Astrocyte (in vitro differentiated cells and primary cell): ENCODE results near the gene PSMG4. TPM values are rescaled to one million over a fixed set of nuclear protein-coding genes. Genes with fewer than 3 reads are reported as not detected.

Experiments
- DNase-seq: peaks from one replicate; pipeline ENCODE4 v3.0.0-alpha.2; 2010; ENCODE audit warnings: low read depth
- FAIRE-seq: peaks from 2 replicates; lab custom pipeline; 2011; peaks lifted over from hg19 to GRCh38; lab: Jason Lieb, UNC
- H2AFZ ChIP-seq: 2 replicates; pipeline ENCODE4 v1.6.0; 2012; ENCODE audit warnings: low read depth, low read length, inconsistent platforms
- H3K27ac ChIP-seq: 2 replicates; pipeline ENCODE4 v1.5.1; 2011; ENCODE audit warnings: low read depth, low read length, inconsistent platforms
- H3K27me3 ChIP-seq: 2 replicates; pipeline ENCODE4 v1.6.0; 2011; ENCODE audit warnings: low read length, inconsistent platforms; ENCODE audit not compliant: insufficient read depth
- H3K36me3 ChIP-seq: 2 replicates; pipeline ENCODE4 v1.5.1; 2011; ENCODE audit warnings: low read length, inconsistent platforms; ENCODE audit not compliant: insufficient read depth
- H3K4me1 ChIP-seq: 2 replicates; pipeline ENCODE4 v1.5.1; 2011; ENCODE audit warnings: low read length, inconsistent platforms; ENCODE audit not compliant: insufficient read depth
- H3K4me2 ChIP-seq: 2 replicates; pipeline ENCODE4 v1.6.0; 2012; ENCODE audit warnings: low read length, inconsistent platforms
- H3K4me3 ChIP-seq: 2 replicates; pipeline ENCODE4 v1.5.1; 2011; ENCODE audit warnings: low read depth, mild to moderate bottlenecking, low read length, inconsistent platforms; ENCODE audit not compliant: insufficient read depth
- H3K79me2 ChIP-seq: 2 replicates; pipeline ENCODE4 v1.6.0; 2012; ENCODE audit warnings: mild to moderate bottlenecking, low read length, inconsistent platforms; ENCODE audit not compliant: insufficient read depth
- H3K9ac ChIP-seq: 2 replicates; pipeline ENCODE4 v1.6.0; 2012; ENCODE audit warnings: mild to moderate bottlenecking, low read length, inconsistent platforms
- H3K9me3 ChIP-seq: 2 replicates; pipeline ENCODE4 v1.5.1; 2012; ENCODE audit warnings: low read depth, mild to moderate bottlenecking, low read length, inconsistent platforms; ENCODE audit not compliant: insufficient read depth
- H4K20me1 ChIP-seq: 2 replicates; pipeline ENCODE4 v1.6.0; 2012; ENCODE audit warnings: low read length, inconsistent platforms; ENCODE audit not compliant: insufficient read depth
- H3K27ac Mint-ChIP-seq: one replicate; pipeline ENCODE4 v1.8.0; 2021; ENCODE audit warnings: mild to moderate bottlenecking, mixed read lengths; ENCODE audit not compliant: unreplicated experiment
- H3K27me3 Mint-ChIP-seq: one replicate; pipeline ENCODE4 v1.8.0; 2021; ENCODE audit warnings: low read depth, mixed read lengths; ENCODE audit not compliant: unreplicated experiment
- H3K36me3 Mint-ChIP-seq: one replicate; pipeline ENCODE4 v1.8.0; 2021; ENCODE audit warnings: low read depth, mixed read lengths; ENCODE audit not compliant: unreplicated experiment
- H3K4me1 Mint-ChIP-seq: one replicate; pipeline ENCODE4 v1.8.0; 2021; ENCODE audit warnings: low read depth, mixed read lengths; ENCODE audit not compliant: unreplicated experiment
- H3K4me3 Mint-ChIP-seq: one replicate; pipeline ENCODE4 v1.8.0; 2021; ENCODE audit warnings: mild to moderate bottlenecking, moderate library complexity, mixed read lengths; ENCODE audit not compliant: unreplicated experiment
- H3K9me3 Mint-ChIP-seq: one replicate; pipeline ENCODE4 v1.8.0; 2021; ENCODE audit warnings: mild to moderate bottlenecking, mixed read lengths; ENCODE audit not compliant: unreplicated experiment
- EZH2 ChIP-seq: IDR thresholded peaks from 2 replicates; pipeline ENCODE4 v1.6.1; 2012; ENCODE audit warnings: mild to moderate bottlenecking, low read length, inconsistent platforms; ENCODE audit not compliant: insufficient read depth
- total RNA-seq: library from RNA; stranded (reverse); gene quantifications from 2 replicates; pipeline ENCODE4 v1.2.1, GENCODE V29; 2021
- TF ChIP-seq, protein P1 (sequence below): IDR thresholded peaks from 2 replicates; pipeline ENCODE4 v1.5.1; 2011; ENCODE audit warnings: low read depth, mild to moderate bottlenecking, inconsistent platforms, low read length, moderate library complexity; ENCODE audit not compliant: insufficient read depth

Gene PSMG4
- total RNA-seq, 1 donor from 2014 or later = 23.4 TPM

DNA sequence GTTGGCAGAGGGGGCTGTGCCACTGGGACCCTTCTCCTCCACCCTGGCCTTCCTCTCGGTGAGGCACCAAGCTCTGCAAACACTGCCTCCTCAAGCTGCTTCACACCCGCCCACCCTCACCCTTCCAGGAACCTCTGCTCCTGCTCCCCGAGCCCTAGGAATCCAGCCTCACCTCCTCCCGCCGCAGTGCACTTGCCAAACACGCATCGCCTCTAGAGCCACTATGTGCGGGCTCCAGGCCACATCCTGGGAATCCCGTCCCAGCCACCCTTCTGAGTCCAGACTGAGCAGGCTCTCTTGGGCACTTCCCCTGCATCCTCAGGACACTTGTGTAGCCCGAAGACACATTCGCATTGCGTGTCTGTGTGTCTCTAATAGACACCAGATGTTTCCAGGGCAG lies 18.5 kb downstream of the PSMG4 start:
- peaks cover 3% of the 10 kb centered on the region for H3K36me3 ChIP-seq
- no peaks in the 10 kb centered on the region for H3K27me3 ChIP-seq
- no peak overlapping the region for H3K9ac ChIP-seq
- no peak for DNase-seq
- no peak overlapping the region for H3K4me3 ChIP-seq
- no peaks in the 10 kb centered on the region for H3K9me3 ChIP-seq
- H2AFZ ChIP-seq = no peak overlapping the region
- peaks cover 16% of the 10 kb centered on the region for H3K4me1 Mint-ChIP-seq
- peaks cover 17% of the 10 kb centered on the region for H3K4me1 ChIP-seq
- H3K4me2 ChIP-seq = no peak overlapping the region
- peaks cover 17% of the 10 kb centered on the region for H4K20me1 ChIP-seq
- no peaks in the 10 kb centered on the region for H3K9me3 Mint-ChIP-seq
- no peak overlapping the region for H3K27ac Mint-ChIP-seq
- no peaks in the 10 kb centered on the region for H3K79me2 ChIP-seq
- H3K27me3 Mint-ChIP-seq = no peaks in the 10 kb centered on the region
- peaks cover 6% of the 10 kb centered on the region for H3K36me3 Mint-ChIP-seq
- TF ChIP-seq, protein P1, sequence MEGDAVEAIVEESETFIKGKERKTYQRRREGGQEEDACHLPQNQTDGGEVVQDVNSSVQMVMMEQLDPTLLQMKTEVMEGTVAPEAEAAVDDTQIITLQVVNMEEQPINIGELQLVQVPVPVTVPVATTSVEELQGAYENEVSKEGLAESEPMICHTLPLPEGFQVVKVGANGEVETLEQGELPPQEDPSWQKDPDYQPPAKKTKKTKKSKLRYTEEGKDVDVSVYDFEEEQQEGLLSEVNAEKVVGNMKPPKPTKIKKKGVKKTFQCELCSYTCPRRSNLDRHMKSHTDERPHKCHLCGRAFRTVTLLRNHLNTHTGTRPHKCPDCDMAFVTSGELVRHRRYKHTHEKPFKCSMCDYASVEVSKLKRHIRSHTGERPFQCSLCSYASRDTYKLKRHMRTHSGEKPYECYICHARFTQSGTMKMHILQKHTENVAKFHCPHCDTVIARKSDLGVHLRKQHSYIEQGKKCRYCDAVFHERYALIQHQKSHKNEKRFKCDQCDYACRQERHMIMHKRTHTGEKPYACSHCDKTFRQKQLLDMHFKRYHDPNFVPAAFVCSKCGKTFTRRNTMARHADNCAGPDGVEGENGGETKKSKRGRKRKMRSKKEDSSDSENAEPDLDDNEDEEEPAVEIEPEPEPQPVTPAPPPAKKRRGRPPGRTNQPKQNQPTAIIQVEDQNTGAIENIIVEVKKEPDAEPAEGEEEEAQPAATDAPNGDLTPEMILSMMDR = no peak
- TF ChIP-seq EZH2 = no peak
- no peak overlapping the region for H3K27ac ChIP-seq
- H3K4me3 Mint-ChIP-seq = no peak overlapping the region
- no peak for FAIRE-seq

DNA sequence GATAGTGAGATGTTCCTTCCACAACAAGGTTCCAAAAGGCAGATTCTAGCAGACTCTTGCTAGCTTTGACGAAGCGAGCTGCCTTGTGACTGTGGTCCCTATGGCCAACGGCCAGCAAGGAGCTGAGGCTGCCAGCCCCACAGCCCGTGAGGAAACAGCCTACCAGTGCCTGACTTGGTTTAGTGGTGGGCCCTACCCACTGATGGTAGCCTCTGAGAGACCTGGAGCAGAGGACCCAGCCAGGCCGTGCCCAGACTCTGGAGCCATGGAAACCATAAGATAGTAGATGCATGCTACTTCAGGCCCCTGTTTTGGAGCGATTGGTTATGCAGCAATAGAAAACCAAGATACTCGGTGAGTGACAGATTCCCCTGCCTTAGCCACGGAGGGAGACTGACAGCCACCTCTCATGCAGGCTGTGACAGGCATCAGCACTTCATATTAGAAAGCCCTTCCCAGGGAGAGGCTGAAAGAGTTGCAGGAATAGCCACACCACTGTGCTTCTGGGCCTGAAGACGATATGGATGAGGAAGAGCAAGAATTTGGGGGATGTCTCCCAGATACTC lies 19.2 kb downstream of the PSMG4 start:
- Mint-ChIP-seq H3K27me3 (no peaks in the 10 kb centered on the region), H3K36me3 (peaks cover 5% of the 10 kb centered on the region), H3K4me3 (no peak overlapping the region), H3K4me1 (peaks cover 18% of the 10 kb centered on the region), H3K9me3 (no peaks in the 10 kb centered on the region), H3K27ac (no peak overlapping the region)
- Histone ChIP-seq H3K79me2 (no peaks in the 10 kb centered on the region), H3K4me3 (no peak overlapping the region), H3K4me2 (no peak overlapping the region), H3K9me3 (no peaks in the 10 kb centered on the region), H3K27me3 (no peaks in the 10 kb centered on the region), H3K9ac (no peak overlapping the region), H3K36me3 (no peaks in the 10 kb centered on the region), H3K27ac (no peak overlapping the region), H3K4me1 (peaks cover 23% of the 10 kb centered on the region), H2AFZ (no peak overlapping the region), H4K20me1 (peaks cover 10% of the 10 kb centered on the region)
- DNase-seq (no peak), FAIRE-seq (no peak)
- TF ChIP-seq, protein P1 = no peak
- TF ChIP-seq EZH2 = no peak

DNA sequence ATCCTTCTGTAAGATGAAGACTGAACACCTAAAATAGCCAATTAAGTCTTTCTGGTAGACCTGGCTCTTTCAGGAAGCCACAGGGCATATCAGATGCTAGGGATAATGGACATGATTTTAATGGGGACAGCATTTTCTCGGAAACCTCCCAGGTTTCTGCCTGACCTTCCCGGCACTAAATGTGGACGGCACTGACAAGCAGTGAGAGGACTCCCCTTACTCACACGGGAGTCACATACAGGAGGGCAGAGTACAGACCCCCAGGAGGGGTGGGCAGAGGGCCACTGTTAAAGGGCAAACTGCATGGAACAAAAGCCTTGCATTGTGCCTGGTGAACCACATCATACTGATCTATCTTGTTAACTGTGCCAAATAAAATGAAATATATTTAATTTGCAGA lies 19.9 kb downstream of the PSMG4 start:
- Histone ChIP-seq H2AFZ (no peak overlapping the region), H3K9me3 (no peaks in the 10 kb centered on the region), H3K27me3 (no peaks in the 10 kb centered on the region), H4K20me1 (peaks cover 8% of the 10 kb centered on the region), H3K4me2 (no peak overlapping the region), H3K79me2 (no peaks in the 10 kb centered on the region), H3K9ac (no peak overlapping the region), H3K27ac (no peak overlapping the region), H3K36me3 (no peaks in the 10 kb centered on the region), H3K4me1 (peaks cover 24% of the 10 kb centered on the region), H3K4me3 (no peak overlapping the region)
- Mint-ChIP-seq H3K9me3 (no peaks in the 10 kb centered on the region), H3K4me1 (peaks cover 18% of the 10 kb centered on the region), H3K36me3 (peaks cover 6% of the 10 kb centered on the region), H3K4me3 (no peak overlapping the region), H3K27ac (no peak overlapping the region), H3K27me3 (no peaks in the 10 kb centered on the region)
- TF ChIP-seq EZH2 = no peak
- TF ChIP-seq, protein P1 = no peak
- FAIRE-seq (no peak), DNase-seq (no peak)
